ENCODE measurements around the gene PSTPIP1. TPM values are rescaled to one million over a fixed set of nuclear protein-coding genes. Genes with fewer than 3 reads are reported as not detected.
A peak's percentile ranks its signal among the peaks of the same experiment; 100 is the strongest.

Gene PSTPIP1
- total RNA-seq, 2 donors from 2014 or later, result 1.6 to 7.2 TPM

GRCh38 chr15:76996076-76996525 is 1.2 kb downstream of the PSTPIP1 start:
- ATAC-seq, result no peak

GRCh38 chr15:76996526-76997401 is 1.8 kb downstream of the PSTPIP1 start:
- intact Hi-C loops (cut with DNase I, micrococcal nuclease), result no loop called here
- DNase-seq, result peak in 1 of 2 donors; percentile 26
- no peak for ATAC-seq

More at GRCh38 chr15:76996076-76996525, 1.2 kb downstream of the PSTPIP1 start:
- intact Hi-C loops (cut with DNase I, micrococcal nuclease), result no loop called here
- DNase-seq, result no peak

GRCh38 chr15:76998663-76999285 is 3.8 kb downstream of the PSTPIP1 start:
- ATAC-seq (no peak), DNase-seq (no peak)
- intact Hi-C loops (cut with DNase I, micrococcal nuclease), result no loop called here

GRCh38 chr15:76999996-77000395 is 5.1 kb downstream of the PSTPIP1 start:
- intact Hi-C loops (cut with DNase I, micrococcal nuclease), result no loop called here
- ATAC-seq (no peak), DNase-seq (no peak)

GRCh38 chr15:77001351-77001750 is 6.4 kb downstream of the PSTPIP1 start:
- no peak for ATAC-seq
- intact Hi-C loops (cut with DNase I, micrococcal nuclease), result no loop called here
- DNase-seq, result no peak

DNA sequence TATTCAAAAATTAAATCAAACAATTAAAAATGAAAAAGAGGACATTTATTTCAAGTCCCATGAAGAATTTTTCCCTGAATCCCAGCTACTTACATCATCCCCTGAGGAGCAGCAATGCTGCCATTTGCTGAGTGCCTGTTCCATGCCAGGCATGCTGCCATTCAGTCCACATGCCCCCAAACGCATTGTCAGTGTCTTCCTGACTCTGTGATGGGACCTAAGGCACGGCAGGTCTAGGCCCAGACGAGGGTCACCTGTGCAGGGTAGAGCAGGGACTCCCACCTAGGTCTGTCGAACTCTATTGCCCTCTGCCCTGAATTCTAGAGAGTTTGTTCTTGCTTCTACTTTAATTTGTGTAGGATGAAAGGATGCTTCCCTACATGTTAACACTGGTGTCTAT is 7.0 kb downstream of the PSTPIP1 start:
- no peak for DNase-seq
- intact Hi-C loops (cut with DNase I, micrococcal nuclease), result no loop called here
- no peak for ATAC-seq

DNA sequence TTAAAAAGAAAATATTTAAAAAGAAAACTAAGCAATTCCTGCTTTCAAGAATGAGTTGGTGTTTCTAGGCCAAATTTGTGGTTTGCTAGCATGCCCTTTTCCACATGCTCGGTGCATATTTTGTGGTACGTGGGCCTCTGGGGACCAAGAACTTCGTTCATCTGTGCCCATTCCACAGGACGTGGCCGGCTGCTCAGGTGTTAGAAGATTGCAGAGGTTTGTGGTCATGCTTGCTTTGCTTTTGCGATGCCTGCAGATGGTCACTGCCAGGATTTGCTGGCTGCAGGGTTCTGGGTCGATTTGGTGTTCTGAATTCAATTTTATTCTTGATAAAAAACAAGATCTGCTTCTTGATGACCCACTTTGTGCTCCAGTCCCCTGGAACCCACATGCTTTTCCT is 7.5 kb downstream of the PSTPIP1 start:
- ATAC-seq (no peak), DNase-seq (peak in 1 of 2 donors; percentile 16)
- intact Hi-C loops (cut with DNase I, micrococcal nuclease), result no loop called here

DNA sequence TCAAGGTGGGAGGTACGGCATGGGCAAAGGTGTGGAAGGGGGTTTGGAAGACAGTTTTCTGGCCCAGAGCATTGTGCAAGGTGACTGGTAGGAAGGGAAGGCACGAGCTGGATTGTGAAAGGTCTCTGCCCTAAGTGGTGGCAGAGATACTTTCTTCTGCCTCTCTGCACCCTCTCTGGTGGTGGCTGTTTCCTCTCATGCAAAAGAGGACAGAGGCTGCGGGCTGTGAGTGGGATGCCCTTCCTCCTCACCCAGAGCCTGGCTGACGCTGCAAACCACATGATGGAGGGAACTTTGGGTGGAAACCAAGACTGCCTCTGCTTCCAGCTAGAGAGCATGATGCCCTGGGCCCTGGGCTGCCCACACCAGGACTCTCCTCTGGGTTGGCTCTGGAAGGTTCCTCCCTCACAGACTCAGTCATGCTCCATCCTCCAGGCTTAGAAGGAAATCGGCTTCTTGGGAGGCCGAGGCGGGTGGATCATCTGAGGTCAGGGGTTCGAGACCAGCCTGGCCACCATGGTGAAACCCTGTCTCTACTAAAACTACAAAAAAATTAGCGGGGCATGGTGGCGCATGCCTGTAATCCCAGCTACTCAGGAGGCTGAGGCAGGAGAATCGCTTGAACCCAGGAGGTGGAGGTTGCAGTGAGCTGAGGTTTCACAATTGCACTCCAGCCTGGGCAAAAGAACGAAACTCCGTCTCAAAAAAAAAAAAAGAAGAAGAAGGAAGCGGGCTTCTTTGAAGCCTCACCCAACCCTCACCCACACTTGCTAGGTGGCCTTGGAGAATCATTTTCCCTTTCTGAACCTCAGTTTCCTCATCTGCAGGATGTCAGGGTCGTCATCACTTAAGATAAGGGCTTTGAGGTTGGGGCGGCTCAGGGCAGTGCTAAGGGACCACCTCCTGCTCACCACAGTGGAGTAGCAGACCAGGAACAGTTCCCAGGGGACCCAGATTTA is 8.3 kb downstream of the PSTPIP1 start:
- DNase-seq, result peak; percentile 53 to 62

GRCh38 chr15:77004189-77004588 is 9.3 kb downstream of the PSTPIP1 start:
- DNase-seq (peak in 1 of 2 donors; percentile 61), ATAC-seq (peak; percentile 24)
- intact Hi-C loops (cut with DNase I, micrococcal nuclease), result no loop called here

More for the DNA sequence above, 8.3 kb downstream of the PSTPIP1 start:
- intact Hi-C loops (cut with DNase I, micrococcal nuclease), result no loop called here
- ATAC-seq, result peak; percentile 27

DNA sequence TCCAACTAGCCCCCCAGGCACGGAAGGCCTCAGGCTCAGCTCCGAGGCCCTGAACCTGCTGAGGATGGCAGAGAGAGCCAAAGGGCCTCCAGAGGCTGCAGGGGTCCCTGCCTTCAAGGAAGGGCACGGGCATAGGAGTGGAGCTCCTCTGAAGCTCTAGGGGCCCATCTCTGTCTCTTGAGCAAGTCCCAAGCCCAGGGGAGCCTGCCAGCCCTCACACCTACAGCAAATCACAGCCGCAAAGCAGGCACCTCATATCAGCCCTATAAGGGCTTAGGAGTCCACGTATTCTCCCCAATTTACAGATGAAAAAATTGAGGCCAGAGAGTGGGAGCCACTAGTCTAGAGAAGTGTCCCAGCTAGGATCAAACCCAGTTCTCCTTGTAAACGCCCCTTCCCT is 14.2 kb downstream of the PSTPIP1 start:
- ATAC-seq (no peak), DNase-seq (no peak)
- intact Hi-C loops (cut with DNase I, micrococcal nuclease), result no loop called here

GRCh38 chr15:77009646-77010311 is 14.9 kb downstream of the PSTPIP1 start:
- peak; percentile 12 for ATAC-seq
- no peak for DNase-seq
- intact Hi-C loops (cut with DNase I, micrococcal nuclease), result no loop called here

- DNase-seq, result no peak
- peak; percentile 54 for ATAC-seq
- intact Hi-C loops (cut with DNase I, micrococcal nuclease), result no loop called here
These were observed 15.4 kb downstream of the PSTPIP1 start for GRCh38 chr15:77010312-77010686.

GRCh38 chr15:77010857-77011256 is 15.9 kb downstream of the PSTPIP1 start:
- intact Hi-C loops (cut with DNase I, micrococcal nuclease), result no loop called here
- no peak for DNase-seq

GRCh38 chr15:77012117-77012712 is 17.3 kb downstream of the PSTPIP1 start:
- intact Hi-C loops (cut with DNase I, micrococcal nuclease), result no loop called here
- ATAC-seq, result no peak
- DNase-seq, result no peak

More at GRCh38 chr15:77010857-77011256, 15.9 kb downstream of the PSTPIP1 start:
- no peak for ATAC-seq

GRCh38 chr15:77012868-77013267 is 17.9 kb downstream of the PSTPIP1 start:
- DNase-seq (no peak), ATAC-seq (no peak)
- intact Hi-C loops (cut with DNase I, micrococcal nuclease), result no loop called here

DNA sequence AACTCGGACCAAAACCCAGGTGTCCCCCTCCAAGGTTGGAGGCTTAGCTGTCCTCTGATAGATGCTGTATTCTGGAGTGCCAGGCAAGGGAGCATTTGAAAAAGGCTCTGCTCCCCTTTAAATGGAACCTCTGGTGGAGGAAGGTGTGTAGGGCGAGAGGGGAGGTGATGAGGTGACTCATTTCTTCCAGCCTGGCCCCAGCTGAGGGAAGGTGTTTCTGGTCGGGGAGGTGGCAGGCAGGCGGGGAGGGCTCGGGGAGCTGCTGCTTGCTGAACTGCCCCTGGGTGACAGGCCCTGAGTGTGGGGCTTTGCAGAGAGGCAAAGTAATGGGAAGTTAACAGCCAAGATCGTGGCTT is 18.8 kb downstream of the PSTPIP1 start:
- DNase-seq (peak in 1 of 2 donors; percentile 37), ATAC-seq (peak; percentile 46)
- intact Hi-C loops (cut with DNase I, micrococcal nuclease), result no loop called here

DNA sequence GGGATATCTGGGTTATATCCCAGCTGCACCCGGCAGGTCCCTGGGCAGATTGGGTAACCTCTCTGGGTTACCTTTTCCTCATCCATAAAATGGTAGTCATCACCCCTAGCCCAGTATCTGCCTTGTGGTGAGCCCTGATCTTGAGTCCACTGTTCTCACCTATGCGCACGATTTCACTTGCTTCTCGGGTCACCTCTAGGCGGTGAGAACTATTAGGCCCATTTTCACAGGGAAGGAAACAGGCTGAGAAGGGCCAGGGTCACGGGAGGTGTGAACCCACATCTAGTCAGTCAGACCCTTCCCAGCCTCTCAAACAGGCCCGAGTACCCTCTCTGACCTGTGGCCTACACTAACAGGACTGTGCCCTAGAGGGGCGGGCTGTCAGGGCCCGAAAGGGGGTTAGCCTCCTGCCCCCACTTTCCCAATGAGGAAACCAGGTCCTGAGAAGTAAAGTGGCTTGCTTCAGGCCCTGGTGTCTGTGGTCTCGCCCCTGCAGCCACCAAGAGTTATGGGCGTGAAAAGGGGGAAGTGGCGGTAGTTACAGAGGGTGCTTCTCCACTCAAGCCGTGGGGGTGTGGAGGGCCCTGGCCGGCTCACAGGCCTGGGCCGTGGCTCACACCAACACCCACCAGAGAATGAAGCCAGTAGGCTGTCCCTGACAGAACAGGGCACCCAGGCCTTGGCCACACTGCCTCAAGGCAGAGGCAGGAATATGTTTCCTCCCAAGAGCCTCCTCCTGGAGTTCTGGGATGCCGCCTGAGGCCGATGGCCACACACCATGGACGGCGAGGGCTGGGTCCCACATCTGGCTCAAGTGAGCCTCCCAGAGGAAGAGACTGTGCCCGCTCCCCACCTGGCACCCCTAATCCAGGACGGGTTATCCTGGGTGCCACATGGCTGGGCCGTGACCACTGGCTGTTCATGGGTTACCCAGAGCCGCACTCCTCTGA is 19.5 kb downstream of the PSTPIP1 start:
- no peak for ATAC-seq
- intact Hi-C loops (cut with DNase I, micrococcal nuclease), result no loop called here
- peak in 1 of 2 donors; percentile 18 for DNase-seq
